Vagina (tissue), 2 donors: ENCODE measurements around the gene THUMPD1.

ENCODE experiments used
- CTCF ChIP-seq, 3 experiments: fragments of 450-650 bp in 2 of 3; fragments of 200-600 bp in 1 of 3; sonication (generic) in 1 of 3; IDR thresholded peaks; one replicate each; pipeline ENCODE4 v1.5.1; 2017 to 2019; ENCODE audit warnings: antibody characterized with exemption in 3 of 3, mild to moderate bottlenecking in 2 of 3, moderate library complexity in 2 of 3
- POLR2A ChIP-seq, 2 donors: fragments of 450-650 bp; IDR thresholded peaks; one replicate each; pipeline ENCODE4 v1.6.1; 2017; ENCODE audit warnings: antibody characterized with exemption in 2 of 2, mild to moderate bottlenecking in 2 of 2, moderate library complexity in 2 of 2

- TF ChIP-seq CTCF (IDR thresholded peaks at IDR 0.05) (no peak), POLR2A (IDR thresholded peaks at IDR 0.05) (no peak)
Observed at GRCh38 chr16:20768818-20769217, 27.2 kb upstream of the THUMPD1 start.
